ENCODE measurements around the gene CAB39. TPM values are rescaled to one million over a fixed set of nuclear protein-coding genes. Genes with fewer than 3 reads are reported as not detected.

CAB39 gene
- total RNA-seq: 72.8 and 86.4 TPM in 2 replicates

DNA sequence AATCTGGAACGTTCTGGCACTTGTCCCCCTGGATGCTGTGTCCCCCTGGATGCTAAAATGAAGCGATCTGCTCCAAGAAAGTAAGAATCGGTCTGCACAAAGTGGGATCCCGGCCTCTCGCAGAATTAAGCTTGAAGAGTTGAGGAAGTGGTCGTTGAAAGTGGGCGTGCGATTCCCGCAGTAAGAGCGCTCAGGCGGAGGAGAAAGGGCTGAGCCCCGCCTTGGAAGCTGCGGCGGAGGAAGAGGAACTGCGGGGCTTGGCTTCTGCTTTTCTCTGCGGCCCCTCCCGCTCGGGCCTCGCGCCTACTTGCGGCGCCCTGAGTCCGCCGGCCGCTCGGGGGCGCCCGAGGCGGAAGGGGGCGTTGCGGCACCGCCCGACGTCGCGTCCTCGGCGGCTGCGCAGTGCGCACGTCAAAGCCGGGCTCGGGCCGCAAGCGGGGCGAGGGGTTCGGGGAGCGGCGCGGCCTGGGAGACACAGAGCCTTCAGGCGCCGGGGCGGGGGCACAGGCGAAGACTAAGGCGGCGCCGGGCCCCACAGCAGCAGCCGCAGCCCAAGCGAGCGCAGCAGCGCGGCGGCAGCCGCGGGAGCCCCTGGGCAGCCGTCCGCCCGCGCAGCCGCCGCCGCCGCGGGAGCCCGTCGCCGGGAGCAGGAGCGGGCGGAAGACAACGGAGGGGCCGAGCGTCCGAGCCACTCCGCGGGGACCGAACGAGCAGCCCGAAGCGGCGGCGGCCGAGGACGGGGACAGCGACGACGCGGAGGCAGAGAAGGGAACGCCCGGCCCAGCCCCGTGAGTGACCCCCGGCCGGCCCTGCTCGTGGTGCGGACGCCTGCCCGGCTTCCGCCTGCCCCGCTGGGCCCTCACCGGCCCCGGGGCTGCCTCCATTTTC lies at the start of gene CAB39:
TSS of gene CAB39 (plus strand) at position 400 of the 888 bp plus-strand sequence. CDS start 47,160 bp downstream, outside the sequence.

GRCh38 chr2:230864605-230865306 lies 152.1 kb downstream of the CAB39 start, which contains the start of gene ITM2C:
ITM2C (plus strand) TSS chr2:230864942; CDS start chr2:230865026, 84 bp downstream.

Other genes with a start within 250 kb of the CAB39 start
- 63.4 and 97.1 TPM in 2 replicates for gene ITM2C, start 152.1 kb downstream of the CAB39 start, total RNA-seq
- gene GPR55, start 212.4 kb downstream of the CAB39 start, total RNA-seq: not detected in 2 replicates